ENCODE results near the gene IL15. TPM values are rescaled to one million over a fixed set of nuclear protein-coding genes. Genes with fewer than 3 reads are reported as not detected.

The IL15 gene
- total RNA-seq, 4 donors from 2014 or later = 12.7 to 18.2 (median 15.9) TPM

DNA sequence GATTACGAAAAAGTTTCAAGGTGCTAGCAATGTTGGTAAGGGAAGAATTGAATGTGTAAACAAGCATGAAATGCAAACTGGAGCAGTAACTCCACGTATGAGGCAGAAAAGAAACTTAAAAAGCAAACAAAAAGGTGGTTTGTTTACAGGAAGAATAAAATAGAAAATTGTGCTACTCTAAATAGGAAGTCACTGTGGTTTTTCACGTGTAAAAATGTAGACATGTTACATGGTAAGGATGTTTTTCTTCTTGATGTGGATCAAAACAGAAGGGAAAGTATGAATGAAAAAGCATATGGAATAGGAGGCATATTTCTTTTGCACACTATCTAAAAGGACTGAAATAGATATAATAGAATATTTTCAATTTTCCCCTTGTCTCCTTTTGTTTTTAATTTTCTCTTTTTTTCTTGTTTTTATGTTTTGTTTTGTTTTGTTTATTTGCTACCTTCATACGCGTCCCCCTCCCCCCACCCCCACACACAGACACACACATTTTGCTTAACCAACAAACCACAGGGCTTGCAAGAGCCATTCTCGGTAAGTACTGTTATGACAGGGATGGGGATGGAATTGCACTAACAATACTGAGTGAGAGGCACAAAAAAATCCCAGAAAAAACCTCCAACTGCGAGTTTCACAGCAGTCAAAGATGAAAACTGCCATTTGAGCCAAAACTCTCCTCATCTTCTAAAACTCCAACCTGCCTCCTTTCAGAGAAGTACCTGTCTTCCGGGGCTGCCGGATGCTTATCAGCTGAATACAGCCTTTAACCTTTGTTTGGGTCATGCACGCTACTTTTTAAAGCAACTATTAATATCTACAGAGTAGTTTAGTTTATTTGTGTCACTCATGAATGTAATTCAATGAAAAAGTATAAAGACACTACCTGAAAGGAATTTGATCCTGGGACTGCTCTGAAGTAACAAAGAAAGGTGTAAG is 135.8 kb downstream of the IL15 start:
- Histone ChIP-seq H3K4me3 (no peak overlapping the region), H3K36me3 (no peaks in the 10 kb centered on the region), H3K9me3 (no peaks in the 10 kb centered on the region), H3K27ac (no peak overlapping the region), H3K4me1 (no peaks in the 10 kb centered on the region), H3K27me3 (no peaks in the 10 kb centered on the region)
- TF ChIP-seq, protein P1, sequence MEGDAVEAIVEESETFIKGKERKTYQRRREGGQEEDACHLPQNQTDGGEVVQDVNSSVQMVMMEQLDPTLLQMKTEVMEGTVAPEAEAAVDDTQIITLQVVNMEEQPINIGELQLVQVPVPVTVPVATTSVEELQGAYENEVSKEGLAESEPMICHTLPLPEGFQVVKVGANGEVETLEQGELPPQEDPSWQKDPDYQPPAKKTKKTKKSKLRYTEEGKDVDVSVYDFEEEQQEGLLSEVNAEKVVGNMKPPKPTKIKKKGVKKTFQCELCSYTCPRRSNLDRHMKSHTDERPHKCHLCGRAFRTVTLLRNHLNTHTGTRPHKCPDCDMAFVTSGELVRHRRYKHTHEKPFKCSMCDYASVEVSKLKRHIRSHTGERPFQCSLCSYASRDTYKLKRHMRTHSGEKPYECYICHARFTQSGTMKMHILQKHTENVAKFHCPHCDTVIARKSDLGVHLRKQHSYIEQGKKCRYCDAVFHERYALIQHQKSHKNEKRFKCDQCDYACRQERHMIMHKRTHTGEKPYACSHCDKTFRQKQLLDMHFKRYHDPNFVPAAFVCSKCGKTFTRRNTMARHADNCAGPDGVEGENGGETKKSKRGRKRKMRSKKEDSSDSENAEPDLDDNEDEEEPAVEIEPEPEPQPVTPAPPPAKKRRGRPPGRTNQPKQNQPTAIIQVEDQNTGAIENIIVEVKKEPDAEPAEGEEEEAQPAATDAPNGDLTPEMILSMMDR (IDR thresholded peaks at IDR 0.05) = no peak
- no peak for DNase-seq

DNA sequence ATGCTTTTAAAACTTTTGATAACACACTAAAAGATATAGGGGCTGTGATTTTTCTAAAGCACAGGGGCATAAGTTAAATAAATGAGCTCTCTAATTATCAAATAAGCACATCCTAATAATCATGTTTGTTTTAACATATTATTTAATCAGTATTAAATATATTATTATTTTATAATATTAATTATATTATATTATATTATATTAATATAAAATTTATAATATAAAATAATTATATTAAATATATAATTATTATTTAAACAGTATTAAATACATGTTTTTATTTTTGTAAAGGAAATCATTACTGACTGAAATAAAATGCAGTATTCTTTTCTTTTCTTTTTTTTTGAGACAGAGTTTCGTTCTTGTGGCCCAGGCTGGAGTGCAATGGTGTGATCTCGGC is 136.5 kb downstream of the IL15 start:
- TF ChIP-seq, protein P1 (IDR thresholded peaks at IDR 0.05) = no peak
- no peak for TF ChIP-seq POLR2A (IDR thresholded peaks at IDR 0.05)
- H3K4me3 ChIP-seq = no peak overlapping the region
- no peaks in the 10 kb centered on the region for H3K4me1 ChIP-seq
- no peaks in the 10 kb centered on the region for H3K9me3 ChIP-seq
- no peaks in the 10 kb centered on the region for H3K27me3 ChIP-seq
- DNase-seq = no peak
- H3K27ac ChIP-seq = no peak overlapping the region
- no peaks in the 10 kb centered on the region for H3K36me3 ChIP-seq

DNA sequence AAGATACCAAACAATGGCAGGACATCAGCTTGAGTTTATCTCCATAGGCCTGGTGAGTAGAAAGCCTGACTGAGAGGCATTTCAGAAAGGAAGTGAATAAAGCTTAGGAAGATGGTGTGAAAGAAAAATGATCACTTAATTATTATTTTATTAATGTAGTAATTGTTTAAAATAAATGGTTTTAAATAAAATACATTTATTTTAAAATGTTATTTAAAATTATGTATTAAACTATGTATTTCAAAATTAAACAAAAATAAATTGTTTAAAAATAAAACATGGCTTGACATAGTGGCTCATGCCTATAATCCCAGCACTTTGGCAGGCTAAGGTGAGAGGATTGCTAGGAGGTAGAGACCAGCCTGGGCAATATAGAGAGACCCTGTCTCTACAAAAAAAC is 145.8 kb downstream of the IL15 start:
- Histone ChIP-seq H3K27ac (no peak overlapping the region), H3K27me3 (no peaks in the 10 kb centered on the region), H3K36me3 (no peaks in the 10 kb centered on the region), H3K9me3 (no peaks in the 10 kb centered on the region), H3K4me1 (no peaks in the 10 kb centered on the region), H3K4me3 (no peak overlapping the region)
- DNase-seq = no peak
- no peak for TF ChIP-seq POLR2A (IDR thresholded peaks at IDR 0.05)
- TF ChIP-seq, protein P1 (IDR thresholded peaks at IDR 0.05) = no peak
